Measurements from ENCODE around the gene EFNA2.

DNA sequence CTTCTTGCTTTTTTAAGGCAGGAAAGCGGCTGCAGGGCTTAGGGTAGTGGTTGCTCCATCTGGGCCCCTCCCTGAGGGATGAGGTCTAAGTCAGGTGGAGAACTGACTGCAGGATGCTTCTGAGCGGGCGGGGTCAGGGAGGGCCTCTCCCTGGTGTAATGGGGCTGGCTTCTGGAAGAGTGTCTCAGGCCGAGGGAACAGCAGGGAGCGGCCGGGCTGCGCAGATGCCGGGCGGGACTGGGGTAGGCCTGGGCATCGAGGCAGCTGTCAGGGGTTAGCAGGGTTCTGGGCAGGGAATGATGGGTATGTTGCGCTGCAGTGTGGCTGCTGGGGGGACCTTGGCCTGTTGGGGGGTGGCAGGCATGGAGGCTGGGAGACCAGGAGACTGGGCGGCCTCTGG lies 7.6 kb upstream of the EFNA2 start:
- TF ChIP-seq POLR2A (IDR thresholded peaks at IDR 0.05; ENCODE audit: low read depth, low read length) (no peak), RFX5 (IDR thresholded peaks at IDR 0.05; ENCODE audit: low read depth, low read length) (no peak), MXI1 (IDR thresholded peaks at IDR 0.05; ENCODE audit: borderline replicate concordance, low read depth, low read length) (no peak), RAD21 (IDR thresholded peaks at IDR 0.05; ENCODE audit: low read length) (no peak), NFE2L2 (IDR thresholded peaks at IDR 0.05; ENCODE audit: low read depth, low read length) (no peak), RCOR1 (IDR thresholded peaks at IDR 0.05; ENCODE audit: insufficient replicate concordance, low read length) (no peak), SMC3 (IDR thresholded peaks at IDR 0.05; ENCODE audit: low read depth, low read length) (no peak), CEBPB (IDR thresholded peaks at IDR 0.05; ENCODE audit: low read depth, low read length) (no peak)
- TF ChIP-seq, protein P1, sequence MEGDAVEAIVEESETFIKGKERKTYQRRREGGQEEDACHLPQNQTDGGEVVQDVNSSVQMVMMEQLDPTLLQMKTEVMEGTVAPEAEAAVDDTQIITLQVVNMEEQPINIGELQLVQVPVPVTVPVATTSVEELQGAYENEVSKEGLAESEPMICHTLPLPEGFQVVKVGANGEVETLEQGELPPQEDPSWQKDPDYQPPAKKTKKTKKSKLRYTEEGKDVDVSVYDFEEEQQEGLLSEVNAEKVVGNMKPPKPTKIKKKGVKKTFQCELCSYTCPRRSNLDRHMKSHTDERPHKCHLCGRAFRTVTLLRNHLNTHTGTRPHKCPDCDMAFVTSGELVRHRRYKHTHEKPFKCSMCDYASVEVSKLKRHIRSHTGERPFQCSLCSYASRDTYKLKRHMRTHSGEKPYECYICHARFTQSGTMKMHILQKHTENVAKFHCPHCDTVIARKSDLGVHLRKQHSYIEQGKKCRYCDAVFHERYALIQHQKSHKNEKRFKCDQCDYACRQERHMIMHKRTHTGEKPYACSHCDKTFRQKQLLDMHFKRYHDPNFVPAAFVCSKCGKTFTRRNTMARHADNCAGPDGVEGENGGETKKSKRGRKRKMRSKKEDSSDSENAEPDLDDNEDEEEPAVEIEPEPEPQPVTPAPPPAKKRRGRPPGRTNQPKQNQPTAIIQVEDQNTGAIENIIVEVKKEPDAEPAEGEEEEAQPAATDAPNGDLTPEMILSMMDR (conservative IDR thresholded peaks at IDR 0.05; ENCODE audit: low read depth, low read length): no peak

Data from IMR-90 (cell line).